ENCODE measurements around the gene POLR3B. TPM values are rescaled to one million over a fixed set of nuclear protein-coding genes. Genes with fewer than 3 reads are reported as not detected.

The POLR3B gene
- total and polyA plus RNA-seq, 9 of the 15 experiments (the other 6 are each of a cell fraction or from before 2014, with no cell fraction given), result 7.6 to 17.9 (median 14.4) TPM

- Histone ChIP-seq H3K36me3 (ENCODE audit: control insufficient read depth, insufficient read depth, low read length) (no peaks in the 10 kb centered on the region), H3K9me3 (replicated peaks; ENCODE audit: control insufficient read depth, insufficient read depth, low read depth, low read length) (no peaks in the 10 kb centered on the region), H3K27ac (ENCODE audit: extremely low read depth, low read depth, low read length) (no peak overlapping the region), H3K9ac (ENCODE audit: insufficient read depth in 1 of 2, low read depth in 2 of 2, low read length in 2 of 2) (no peak overlapping the region), H2AFZ (ENCODE audit: low read depth, low read length) (no peak overlapping the region), H3K79me2 (ENCODE audit: control insufficient read depth, insufficient read depth, low read length) (no peaks in the 10 kb centered on the region), H3K4me1 (replicated peaks in 1 of 2; ENCODE audit: control insufficient read depth in 2 of 2, insufficient read depth in 2 of 2, low read length in 2 of 2) (no peaks in the 10 kb centered on the region; a peak in 1 of 5 replicates), H3K9me1 (ENCODE audit: control insufficient read depth, insufficient read depth, low read length) (no peaks in the 10 kb centered on the region), H3K27me3 (ENCODE audit: control insufficient read depth in 2 of 2, insufficient read depth in 2 of 2, low read length in 2 of 2) (no peaks in the 10 kb centered on the region), H3K4me2 (ENCODE audit: insufficient read depth, low read length) (no peak overlapping the region), H4K20me1 (replicated peaks; ENCODE audit: control insufficient read depth, insufficient read depth, low read length) (no peaks in the 10 kb centered on the region), H3K4me3 (no peak overlapping the region)
- TF ChIP-seq MXI1 (IDR thresholded peaks at IDR 0.05; ENCODE audit: low read depth, low read length), result no peak
- no peak for TF ChIP-seq SMAD3 (CRISPR knock-in tag; conservative IDR thresholded peaks at IDR 0.05)
- TF ChIP-seq GATA2 (CRISPR knock-in tag; IDR thresholded peaks at IDR 0.05), result no peak
- no peak for TF ChIP-seq MTF1 (CRISPR knock-in tag; IDR thresholded peaks at IDR 0.05; ENCODE audit: borderline replicate concordance)
- no peak for TF ChIP-seq NBN (IDR thresholded peaks at IDR 0.05; ENCODE audit: low read depth)
- no peak for TF ChIP-seq BCL6 (CRISPR knock-in tag; IDR thresholded peaks at IDR 0.05)
- TF ChIP-seq ZNF165 (CRISPR knock-in tag; IDR thresholded peaks at IDR 0.05; ENCODE audit: borderline replicate concordance), result no peak
- no peak for TF ChIP-seq ZNF551 (CRISPR knock-in tag; IDR thresholded peaks at IDR 0.05)
- TF ChIP-seq HDGF (IDR thresholded peaks at IDR 0.05), result no peak
- TF ChIP-seq E4F1 (CRISPR knock-in tag; IDR thresholded peaks at IDR 0.05; ENCODE audit: borderline replicate concordance), result no peak
- no peak for TF ChIP-seq EZH2 (IDR thresholded peaks at IDR 0.05; ENCODE audit: borderline replicate concordance, low read depth, low read length)
- no peak for TF ChIP-seq ESRRA (IDR thresholded peaks at IDR 0.05; ENCODE audit: borderline replicate concordance, low read depth)
- TF ChIP-seq GTF2B (IDR thresholded peaks at IDR 0.05; ENCODE audit: extremely low read depth, insufficient read length), result no peak
- TF ChIP-seq CTBP1 (IDR thresholded peaks at IDR 0.05; ENCODE audit: borderline replicate concordance), result no peak
- no peak for TF ChIP-seq PHTF2 (CRISPR knock-in tag; IDR thresholded peaks at IDR 0.05)
- TF ChIP-seq ETS2 (tag; IDR thresholded peaks at IDR 0.05; ENCODE audit: borderline replicate concordance, poor library complexity, severe bottlenecking), result no peak
- in situ Hi-C loops (cut with MboI) (no loop called here), intact Hi-C loops (cut with micrococcal nuclease) (no loop called here)
- ChIA-PET POLR2A (no interaction called here), CTCF (ENCODE audit: low intra/inter-chr PET ratio) (no interaction called here)
- no TSS peak for BruUV-seq (replicated peaks)
- 87% methylated on average over 3 of the region's 3 CpGs for WGBS (ENCODE audit: insufficient coverage, low coverage, missing lambda C conversion rate)
- no peak for ATAC-seq
- FAIRE-seq, result no peak
- DNase-seq (ENCODE audit: extremely low read depth in 1 of 4, low spot score in 3 of 4), result no peak
Observed at GRCh38 chr12:106488884-106489283, 131.3 kb downstream of the POLR3B start.

Measured in K562 (cell line).